ENCODE data around the gene IGHMBP2. TPM values are rescaled to one million over a fixed set of nuclear protein-coding genes. Genes with fewer than 3 reads are reported as not detected.

The IGHMBP2 gene
- total RNA-seq, 1 experiment from 2014 or later = 24.0 TPM

GRCh38 chr11:68928136-68928880, 24.6 kb downstream of the IGHMBP2 start:
- no peak for TF ChIP-seq CTCF (conservative IDR thresholded peaks at IDR 0.05)
- Histone ChIP-seq H3T11ph (ENCODE audit: low read length) (no peak overlapping the region), H3K23ac (ENCODE audit: insufficient read length, low read depth, low read length) (no peak overlapping the region), H3K4me1 (ENCODE audit: insufficient read depth, low read length) (no peaks in the 10 kb centered on the region), H3K9me3 (ENCODE audit: control insufficient read depth, low read depth, low read length) (peaks cover 5% of the 10 kb centered on the region), H4K91ac (ENCODE audit: insufficient read length, low read depth, low read length) (no peak overlapping the region), H2AK5ac (ENCODE audit: insufficient read length, low read length) (no peak overlapping the region), H4K20me1 (ENCODE audit: control insufficient read depth, insufficient read depth, insufficient read length) (no peaks in the 10 kb centered on the region), H2BK20ac (ENCODE audit: low read depth, low read length, poor library complexity, severe bottlenecking) (no peak overlapping the region), H3K79me2 (ENCODE audit: insufficient read depth, low read length) (no peaks in the 10 kb centered on the region), H3K56ac (ENCODE audit: insufficient read length, low read depth, low read length) (no peak overlapping the region), H3K9ac (ENCODE audit: extremely low read depth, insufficient read length, low read length) (no peak overlapping the region), H3K4ac (ENCODE audit: low read depth, low read length) (no peak overlapping the region), H2AFZ (ENCODE audit: low read length) (no peak overlapping the region), H3K14ac (ENCODE audit: insufficient read depth, low read length) (no peak overlapping the region), H2BK5ac (ENCODE audit: insufficient read length, low read length) (no peak overlapping the region), H4K5ac (ENCODE audit: insufficient read length, low read depth, low read length) (no peak overlapping the region), H3K27ac (ENCODE audit: insufficient read length, low read depth, low read length) (no peak overlapping the region), H3K79me1 (ENCODE audit: insufficient read depth, low read depth, low read length, poor library complexity, severe bottlenecking) (no peaks in the 10 kb centered on the region), H3K23me2 (ENCODE audit: insufficient read length, low read depth, low read length, poor library complexity, severe bottlenecking) (no peaks in the 10 kb centered on the region), H4K8ac (replicated peaks; ENCODE audit: insufficient read length, low read depth, low read length) (no peak overlapping the region), H3K27me3 (ENCODE audit: insufficient read depth, low read length) (no peaks in the 10 kb centered on the region), H2BK15ac (ENCODE audit: low read depth, low read length) (no peak overlapping the region), H3K18ac (ENCODE audit: insufficient read length, low read depth, low read length) (no peak overlapping the region), H3K4me2 (ENCODE audit: insufficient read depth, insufficient read length, low read length) (no peak overlapping the region), H2BK120ac (ENCODE audit: low read depth, low read length, poor library complexity, severe bottlenecking) (no peak overlapping the region), H2BK12ac (ENCODE audit: insufficient read length, low read depth, low read length) (no peak overlapping the region)
- Mint-ChIP-seq H3K36me3 (ENCODE audit: insufficient read depth in 1 of 3, low read depth in 3 of 3) (peaks cover 51 to 70% (median 66%) of the 10 kb centered on the region in 3 experiments), H3K9me3 (peaks cover 20% of the 10 kb centered on the region in 2 experiments), H3K4me3 (no peak overlapping the region), H3K27me3 (ENCODE audit: low read depth) (no peaks in the 10 kb centered on the region; the same call in 1 of the 2 replicates), H3K4me1 (no peaks in the 10 kb centered on the region), H3K27ac (no peak overlapping the region)
- DNase-seq = no peak
- no CpG with 5 or more reads among the region's 6 CpGs for WGBS (ENCODE audit: extremely low coverage, insufficient read length, low lambda C conversion rate)
